ENCODE results near the gene EXOC1L.
A peak's percentile ranks its signal among the peaks of the same experiment; 100 is the strongest.

Gene EXOC1L

GRCh38 chr4:55819634-55820033 is at the start of gene EXOC1L:
Gene EXOC1L (plus strand): TSS chr4:55819790. CDS start chr4:55820027, 237 bp downstream.
- POLR2A ChIA-PET = no interaction called here

GRCh38 chr4:55770662-55771061 is 48.9 kb upstream of the EXOC1L start:
- H3K4me1 ChIP-seq (ENCODE audit: control insufficient read depth, insufficient read depth, low read length) = no peaks in the 10 kb centered on the region
- POLR2A ChIA-PET = no interaction called here
- no peaks in the 10 kb centered on the region for H3K36me3 ChIP-seq (ENCODE audit: control insufficient read depth in 2 of 2, insufficient read depth in 1 of 2, low read length in 2 of 2)
- no peak overlapping the region for H3K4me3 ChIP-seq (ENCODE audit: low read depth, low read length)
- H3K27ac ChIP-seq (ENCODE audit: extremely low read depth, low read depth, low read length) = no peak overlapping the region
- no peaks in the 10 kb centered on the region for H3K9me3 ChIP-seq (ENCODE audit: control insufficient read depth, insufficient read depth, low read depth, low read length)
- CTCF ChIA-PET = no interaction called here
- TF ChIP-seq ZNF148 (tag by site-specific recombination; IDR thresholded peaks at IDR 0.05; ENCODE audit: borderline replicate concordance) (no peak), GFI1B (tag by site-specific recombination; IDR thresholded peaks at IDR 0.05) (no peak), ZNF114 (tag by site-specific recombination; IDR thresholded peaks at IDR 0.05) (no peak), ZNF624 (tag by site-specific recombination; IDR thresholded peaks at IDR 0.05) (no peak), ZEB2 (tag by site-specific recombination; IDR thresholded peaks at IDR 0.05) (no peak), OSR2 (tag by site-specific recombination; IDR thresholded peaks at IDR 0.05) (no peak), ZNF449 (tag by site-specific recombination; IDR thresholded peaks at IDR 0.05) (no peak), ZNF157 (tag by site-specific recombination; IDR thresholded peaks at IDR 0.05) (no peak), ZBTB21 (tag by site-specific recombination; IDR thresholded peaks at IDR 0.05) (no peak), ZXDB (tag by site-specific recombination; IDR thresholded peaks at IDR 0.05) (no peak), ZNF23 (tag by site-specific recombination; IDR thresholded peaks at IDR 0.05; ENCODE audit: borderline replicate concordance) (no peak)

More at GRCh38 chr4:55819634-55820033, at the start of gene EXOC1L:
- H3K4me3 ChIP-seq (ENCODE audit: low read depth, low read length) = peak within 1 kb of the TSS; percentile 10; the same call in 1 of the 2 replicates
- H3K9me3 ChIP-seq (ENCODE audit: control insufficient read depth, insufficient read depth, low read depth, low read length) = no peaks in the 10 kb centered on the region
- CTCF ChIA-PET = interaction anchor here (0.7 to 1.2 kb wide), 3 partner anchors 48 to 61 kb away, joined by 3 to 4 read pairs (median 3); no protein-coding TSS in a partner anchor
- H3K36me3 ChIP-seq (ENCODE audit: control insufficient read depth in 2 of 2, insufficient read depth in 1 of 2, low read length in 2 of 2) = no peaks in the 10 kb centered on the region
- no peak for TF ChIP-seq ZNF18 (tag by site-specific recombination; IDR thresholded peaks at IDR 0.05)
- TF ChIP-seq ZBTB49 (tag by site-specific recombination; IDR thresholded peaks at IDR 0.05; ENCODE audit: low read depth) = no peak
- TF ChIP-seq ZFP37 (tag by site-specific recombination; IDR thresholded peaks at IDR 0.05) = no peak
- no peak for TF ChIP-seq ZSCAN30 (tag by site-specific recombination; IDR thresholded peaks at IDR 0.05)
- TF ChIP-seq TRIM28 (IDR thresholded peaks at IDR 0.05; ENCODE audit: borderline replicate concordance, low read length) = peak; percentile 57; the same call in 1 of the 2 replicates
- TF ChIP-seq ZNF600 (tag by site-specific recombination; IDR thresholded peaks at IDR 0.05) = no peak
- TF ChIP-seq GLIS1 (tag by site-specific recombination; IDR thresholded peaks at IDR 0.05) = peak; percentile 14; the same call in 1 of the 2 replicates
- TF ChIP-seq BCL6B (tag by site-specific recombination; IDR thresholded peaks at IDR 0.05) = no peak
- no peak for TF ChIP-seq ZNF654 (tag by site-specific recombination; IDR thresholded peaks at IDR 0.05; ENCODE audit: low read depth)
- peak; percentile 70 for TF ChIP-seq ZBTB17 (tag by site-specific recombination; IDR thresholded peaks at IDR 0.05)
- H3K4me1 ChIP-seq (ENCODE audit: control insufficient read depth, insufficient read depth, low read length) = no peaks in the 10 kb centered on the region
- H3K27ac ChIP-seq (ENCODE audit: extremely low read depth, low read depth, low read length) = no peak within 1 kb of the TSS
